HG03139 (cell line): Measurements from ENCODE around the gene DUS3L.

Experiments used
- ATAC-seq: cut with Tn5 transposase; IDR thresholded peaks from one replicate; pipeline ENCODE4 v1.9.1; 2021; ENCODE audit not compliant: unreplicated experiment

Gene DUS3L

GRCh38 chr19:5822181-5822844 is 31.4 kb upstream of the DUS3L start:
- no peak for ATAC-seq

DNA sequence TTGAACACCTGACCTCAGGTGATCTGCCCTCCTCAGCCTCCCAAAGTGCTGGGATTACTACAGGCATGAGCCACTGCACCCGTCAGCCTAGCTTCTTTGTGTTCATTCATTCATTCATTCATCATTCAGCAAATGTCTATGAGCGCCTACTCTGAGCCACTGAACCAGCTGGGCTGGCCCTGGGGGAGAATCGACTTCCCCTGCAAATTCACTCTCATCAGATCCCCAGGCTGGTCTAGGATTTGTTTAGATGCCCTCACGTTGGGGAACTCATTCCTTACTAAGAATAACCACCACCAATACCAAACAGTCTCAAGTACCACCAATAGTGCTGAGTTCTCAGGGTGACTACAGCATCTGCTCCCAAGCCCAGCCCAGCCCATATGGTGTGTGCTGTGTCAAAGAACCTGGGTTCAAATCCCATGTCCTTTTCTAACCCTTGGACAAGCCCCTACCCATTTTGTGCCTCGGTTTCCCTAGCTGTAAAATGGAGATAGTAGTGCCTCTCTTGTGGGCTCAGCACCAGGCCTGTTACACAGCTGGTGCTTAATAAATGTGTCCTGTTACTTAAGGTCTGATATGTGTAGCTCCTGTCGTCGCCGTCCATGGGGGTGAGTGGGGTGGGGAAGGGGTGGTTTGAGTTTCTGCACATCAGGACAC is 30.7 kb upstream of the DUS3L start:
- no peak for ATAC-seq

DNA sequence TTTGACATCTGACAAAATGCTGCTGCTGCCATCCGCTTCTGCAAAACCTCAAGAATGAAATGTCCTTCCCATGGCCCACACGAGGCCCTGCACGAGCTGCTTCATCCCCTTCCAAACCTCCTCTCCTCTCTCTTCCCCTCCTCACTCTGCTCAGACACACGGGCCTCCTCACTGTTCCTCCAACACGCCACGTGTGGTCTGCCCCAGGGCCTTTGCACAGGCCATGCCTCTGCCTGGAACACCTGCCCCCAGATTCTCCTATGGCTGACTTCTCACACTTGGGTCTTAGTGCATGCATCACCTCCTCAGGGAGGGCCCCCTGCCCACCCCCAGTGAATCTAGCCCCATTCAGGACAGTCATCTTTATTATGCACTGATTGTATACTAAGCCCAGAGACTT is 29.8 kb upstream of the DUS3L start:
- ATAC-seq, result no peak

- ATAC-seq, result no peak
Measured at GRCh38 chr19:5818594-5818993, 27.6 kb upstream of the DUS3L start.

DNA sequence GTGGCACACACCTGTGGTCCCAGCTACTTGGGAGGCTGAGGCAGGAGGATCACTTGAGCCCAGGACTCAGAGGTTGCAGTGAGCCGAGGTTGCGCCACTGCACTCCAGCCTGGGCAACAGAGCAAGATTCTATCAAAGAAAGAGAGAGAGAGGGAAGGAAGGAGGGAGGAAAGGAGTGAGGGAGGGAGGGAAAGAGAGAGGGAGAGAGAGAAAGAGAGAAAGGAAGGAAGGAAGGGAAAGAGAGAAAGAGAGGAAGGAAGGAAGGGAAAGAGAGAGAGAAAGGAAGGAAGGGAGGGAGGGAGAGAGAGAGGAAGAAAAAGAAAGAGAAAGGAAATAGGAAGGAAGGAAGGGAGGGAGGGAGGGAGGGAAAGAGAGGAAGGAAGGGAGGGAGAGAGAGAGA is 26.3 kb upstream of the DUS3L start:
- no peak for ATAC-seq

DNA sequence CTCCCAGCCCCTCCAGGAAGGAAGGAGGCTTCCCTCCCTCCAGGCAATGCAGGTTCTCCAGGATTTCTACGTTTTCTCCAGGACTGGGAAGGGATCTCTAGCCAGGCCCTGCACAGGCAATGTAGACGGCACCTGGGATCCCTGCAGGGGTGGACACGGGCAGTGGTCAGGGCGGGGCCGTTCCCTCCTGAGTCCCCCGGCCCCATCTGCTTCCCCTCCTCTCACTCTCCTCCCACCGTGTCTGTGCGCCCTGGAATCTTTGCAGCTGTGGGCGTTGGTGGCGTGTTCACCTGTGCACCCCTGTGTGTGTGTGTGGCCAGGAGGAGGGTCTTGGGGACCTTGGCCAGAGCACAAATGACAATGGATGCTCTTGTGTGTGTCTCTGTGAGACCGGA is 23.9 kb upstream of the DUS3L start:
- no peak for ATAC-seq

DNA sequence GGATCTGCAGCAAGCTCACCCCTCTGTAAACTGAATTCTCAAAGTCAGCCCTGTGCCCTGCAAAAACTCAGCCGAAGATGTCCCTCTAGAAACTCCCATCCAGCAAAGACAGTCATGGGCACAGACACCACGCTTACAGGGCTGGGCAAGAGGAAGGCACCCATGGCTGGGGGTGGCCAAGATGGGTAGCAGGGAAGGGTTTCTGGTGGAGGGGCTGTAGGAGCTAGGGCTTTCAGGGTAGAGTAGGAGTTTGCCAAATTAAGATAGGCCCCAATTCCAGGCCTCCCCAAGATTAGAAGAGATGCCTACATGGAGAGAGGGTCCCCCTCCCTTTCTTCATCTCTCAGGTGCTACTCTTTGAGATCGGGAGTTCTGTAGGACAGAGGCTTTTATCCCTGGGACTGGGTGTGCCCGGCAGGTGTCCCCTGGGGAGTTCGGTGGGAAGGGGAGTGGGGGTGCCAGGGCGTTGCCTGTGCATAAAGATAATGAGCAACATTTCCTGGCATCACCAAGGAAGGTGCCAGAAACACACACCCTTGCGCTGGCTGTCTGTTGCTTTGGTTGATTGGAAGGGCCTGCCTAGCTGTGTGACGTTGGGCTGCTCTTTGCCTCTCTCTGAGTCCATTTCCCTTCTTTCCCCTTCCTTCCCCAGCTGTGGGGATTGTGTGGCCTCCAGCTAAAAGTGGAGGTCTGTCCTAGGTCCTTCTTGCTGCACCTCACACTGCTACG is 23.3 kb upstream of the DUS3L start:
- ATAC-seq, result no peak

DNA sequence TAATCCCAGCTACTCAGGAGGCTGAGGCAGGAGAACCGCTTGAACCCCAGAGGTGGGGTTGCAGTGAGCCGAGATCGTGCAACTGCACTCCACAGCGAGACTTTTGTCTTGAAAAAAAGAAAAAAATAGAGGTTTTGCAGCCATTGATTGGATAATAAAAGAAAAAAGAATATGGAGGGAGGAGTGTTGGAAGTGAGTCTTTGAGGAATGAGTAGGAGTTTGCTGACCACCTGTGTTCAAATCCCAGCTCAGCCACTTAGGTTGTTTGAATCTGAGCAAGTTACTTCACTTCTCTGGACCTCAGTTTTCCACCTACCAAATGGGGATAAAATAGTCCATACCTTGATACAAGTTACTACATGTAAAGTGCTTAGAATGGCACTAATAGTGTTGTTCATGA is 20.2 kb upstream of the DUS3L start:
- ATAC-seq, result no peak

- no peak for ATAC-seq
Measured at GRCh38 chr19:5809469-5809868, 18.5 kb upstream of the DUS3L start.

DNA sequence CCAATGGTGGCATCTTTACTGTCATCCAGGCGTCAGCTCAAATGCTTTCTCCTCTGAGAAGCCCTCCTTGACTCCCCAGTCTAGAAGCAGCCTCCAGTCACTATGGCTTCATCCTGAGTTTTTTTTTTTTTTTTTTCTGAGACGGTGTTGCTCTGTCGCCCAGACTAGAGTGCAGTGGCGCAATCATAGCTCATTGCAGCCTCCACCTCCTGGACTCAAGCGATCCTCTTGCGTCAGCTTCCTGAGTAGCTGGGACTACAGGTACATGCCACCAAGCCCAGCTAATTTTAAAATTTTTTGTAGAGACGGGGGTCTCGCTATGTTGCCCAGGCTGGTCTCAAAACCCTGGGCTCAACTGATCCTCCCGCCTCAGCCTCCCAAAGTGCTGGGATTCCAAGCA is 18.1 kb upstream of the DUS3L start:
- ATAC-seq, result no peak

GRCh38 chr19:5808120-5808816 is 17.3 kb upstream of the DUS3L start:
- no peak for ATAC-seq

- no peak for ATAC-seq
Measured at GRCh38 chr19:5806905-5807304, 15.9 kb upstream of the DUS3L start.

GRCh38 chr19:5806133-5806489 is 15.1 kb upstream of the DUS3L start:
- no peak for ATAC-seq

DNA sequence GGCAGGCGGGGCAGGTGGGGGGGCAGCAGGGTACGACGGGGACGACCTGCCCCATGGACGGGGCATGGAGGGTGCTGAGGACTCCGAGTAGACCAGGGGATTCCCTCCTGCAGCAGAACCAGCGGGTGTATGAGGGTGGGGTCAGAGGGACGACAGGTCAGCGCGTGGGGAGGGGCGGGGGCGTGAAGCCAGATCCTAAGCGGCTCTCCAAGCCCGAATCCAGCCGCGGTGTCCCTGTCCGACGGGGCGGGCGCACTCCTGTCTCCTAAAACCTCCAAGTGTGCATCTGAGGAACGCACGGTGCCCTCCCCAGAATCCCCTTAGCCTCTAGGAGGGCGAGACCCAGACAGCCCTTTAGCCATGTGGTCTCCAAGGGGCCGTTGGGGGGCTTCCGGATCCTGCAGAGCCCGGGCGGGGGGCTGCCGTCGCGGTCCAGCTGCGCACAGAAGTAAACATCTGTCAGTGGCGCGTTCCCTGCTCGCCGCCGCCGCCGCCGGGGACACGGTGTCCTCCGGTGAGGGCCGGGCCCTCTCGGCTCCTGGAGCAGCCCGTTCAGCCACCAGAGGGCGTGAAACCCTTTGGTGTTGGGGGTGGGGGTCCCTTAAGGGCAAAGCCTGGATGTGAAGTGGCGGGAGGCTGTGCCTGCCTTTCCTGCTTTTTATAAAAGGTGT is 14.6 kb upstream of the DUS3L start:
- ATAC-seq, result no peak

DNA sequence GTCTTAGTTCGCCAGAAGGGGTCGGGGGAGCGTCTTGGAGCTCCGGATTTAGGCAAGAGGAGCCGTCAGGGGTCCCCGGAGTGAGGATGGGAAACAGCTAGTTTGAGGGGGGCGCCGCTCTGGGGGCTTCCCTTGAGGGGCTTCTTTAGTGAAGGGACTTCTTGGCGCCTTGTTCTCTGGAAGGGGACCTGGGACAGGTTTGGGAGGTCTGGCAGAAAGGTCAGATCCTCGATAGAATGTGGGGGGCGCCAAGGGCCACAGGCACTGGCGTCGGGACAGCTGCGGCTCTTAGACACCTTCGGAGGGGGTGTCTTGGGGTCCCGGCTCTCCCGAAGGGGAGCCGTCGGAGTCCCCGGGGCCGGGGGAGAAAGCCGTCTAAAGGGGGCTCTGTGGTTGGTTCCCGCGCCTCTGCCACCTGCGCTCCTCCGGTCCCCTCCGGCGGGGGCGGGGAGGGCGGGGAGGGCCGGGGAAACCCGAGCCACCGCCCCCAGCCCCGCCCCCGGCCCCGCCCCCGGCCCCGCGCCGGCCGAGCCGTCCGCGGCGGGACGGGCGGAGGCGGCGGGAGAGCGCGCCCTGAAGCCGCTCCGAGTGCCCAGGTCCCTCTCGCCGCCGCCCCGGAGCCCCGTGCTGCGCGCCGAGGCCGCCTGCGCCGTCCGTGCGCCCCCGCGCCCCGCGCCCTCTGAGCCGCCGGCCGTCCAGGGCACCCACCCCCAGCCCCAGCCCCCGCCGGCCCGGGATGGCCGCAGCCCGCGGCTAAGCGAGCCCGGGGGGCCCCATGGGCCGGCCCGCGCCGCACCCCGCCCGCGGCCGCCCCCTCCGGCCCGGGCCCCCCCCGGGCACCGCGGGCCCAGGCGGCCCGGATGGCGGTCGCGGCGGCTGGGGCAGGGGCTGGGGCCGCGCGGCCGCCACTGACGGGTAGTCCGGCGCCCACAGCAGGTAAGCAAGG is 13.8 kb upstream of the DUS3L start, which contains the start of gene NRTN:
Gene NRTN (plus strand): TSS at position 552 of the 946 bp plus-strand sequence. CDS start 19,099 bp downstream, outside the sequence.
- no peak for ATAC-seq

DNA sequence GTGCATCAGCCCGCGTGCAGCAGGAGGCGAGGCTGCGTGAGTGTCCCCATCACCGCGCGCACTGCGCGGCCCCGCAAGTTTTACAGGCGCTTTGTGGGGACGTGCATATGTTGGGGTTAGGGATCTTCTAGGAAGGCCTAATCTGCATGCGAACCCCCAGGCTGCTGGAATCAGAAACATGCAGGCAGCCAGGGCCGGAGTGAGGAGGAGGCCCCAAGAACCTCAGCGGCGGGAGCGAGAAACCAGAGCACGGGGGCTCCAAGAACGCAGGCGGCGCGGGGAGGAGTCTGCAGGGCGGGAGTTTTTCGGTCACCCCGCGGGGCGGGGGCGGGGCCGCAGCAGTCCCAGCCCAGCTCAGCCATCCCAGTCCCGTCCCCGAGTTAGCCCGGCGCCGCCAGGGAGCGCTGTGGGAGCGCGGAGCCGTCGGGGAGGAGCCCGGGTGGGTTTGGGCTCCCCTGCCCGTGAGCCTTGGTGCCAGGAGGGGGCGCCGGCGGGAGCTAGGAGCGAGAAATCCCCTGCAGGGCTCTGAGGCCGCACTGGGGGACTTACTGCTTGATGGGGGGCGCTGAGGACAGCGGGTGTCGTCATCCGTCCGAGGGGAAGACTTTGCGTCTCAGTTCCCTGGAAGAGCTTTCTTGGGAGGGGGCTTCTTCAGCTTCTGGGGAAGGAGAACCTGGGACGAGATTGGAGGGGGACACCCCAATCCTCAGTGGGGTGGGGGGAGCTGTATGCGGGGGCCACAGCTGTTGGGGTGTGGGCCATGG is 13.0 kb upstream of the DUS3L start:
- ATAC-seq, result peak; percentile 76

DNA sequence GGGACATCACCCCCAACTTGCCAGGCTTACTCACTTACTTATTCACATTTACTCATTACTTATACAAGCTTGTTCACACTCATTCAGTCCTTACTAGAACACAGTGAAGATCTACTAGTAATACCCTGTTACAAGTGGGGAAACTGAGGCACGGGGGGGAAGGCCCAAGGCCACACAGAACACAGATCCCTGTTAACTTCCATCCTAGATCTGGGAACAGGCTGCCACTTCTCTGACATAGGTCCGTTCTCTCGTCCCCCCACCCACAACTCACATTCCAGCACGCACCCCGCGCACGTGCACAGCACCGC is 12.4 kb upstream of the DUS3L start:
- ATAC-seq, result no peak

- ATAC-seq, result no peak
Measured at GRCh38 chr19:5801796-5802619, 11.0 kb upstream of the DUS3L start.
